Activated T-helper 17 cell treated with anti-CD3 and anti-CD28 coated beads, Interleukin-2, amount 50 U/mL, for 72 hours (primary cell): ENCODE results near the gene IKZF3. TPM values are rescaled to one million over a fixed set of nuclear protein-coding genes. Genes with fewer than 3 reads are reported as not detected.
"Not testable (repeated sequence)": the region's sequence is repeated elsewhere in the genome, so short reads cannot be mapped to it uniquely, and the experiment has no call there.

ENCODE experiments used
- ATAC-seq: fragments of 150-1000 bp; cut with Tn5 transposase; replicated peaks from 2 replicates; pipeline ENCODE4 v1.10.0; 2021; ENCODE audit warnings: mild to moderate bottlenecking, moderate library complexity
- H3K27ac Mint-ChIP-seq: one replicate; pipeline ENCODE4 v1.8.0; 2022; ENCODE audit warnings: mixed read lengths
- H3K27me3 Mint-ChIP-seq: one replicate; pipeline ENCODE4 v1.8.0; 2022; ENCODE audit warnings: mixed read lengths
- H3K36me3 Mint-ChIP-seq: one replicate; pipeline ENCODE4 v1.8.0; 2022; ENCODE audit warnings: low read depth, mild to moderate bottlenecking, mixed read lengths
- H3K4me1 Mint-ChIP-seq: one replicate; pipeline ENCODE4 v1.8.0; 2022; ENCODE audit warnings: mixed read lengths
- H3K4me3 Mint-ChIP-seq: one replicate; pipeline ENCODE4 v1.8.0; 2022; ENCODE audit warnings: mild to moderate bottlenecking, mixed read lengths
- H3K9me3 Mint-ChIP-seq: one replicate; pipeline ENCODE4 v1.8.0; 2022; ENCODE audit warnings: mixed read lengths
- total RNA-seq, 2 donors: library from RNA; stranded (reverse); gene quantifications; one replicate each; pipeline ENCODE4 v1.2.3, GENCODE V29; 2022

IKZF3 gene
- total RNA-seq, 2 donors from 2014 or later: 55.0 to 119 TPM

GRCh38 chr17:39732586-39732985 lies 131.5 kb downstream of the IKZF3 start:
- Mint-ChIP-seq H3K9me3 (no peaks in the 10 kb centered on the region), H3K27ac (no peak overlapping the region), H3K4me3 (no peak overlapping the region), H3K36me3 (peaks cover 22% of the 10 kb centered on the region), H3K4me1 (peaks cover 8% of the 10 kb centered on the region), H3K27me3 (peaks cover 4% of the 10 kb centered on the region)
- no peak for ATAC-seq

GRCh38 chr17:39730095-39730921 lies 133.8 kb downstream of the IKZF3 start, which contains the start of gene MIEN1:
MIEN1 (minus strand) TSS chr17:39730532; CDS start chr17:39730495, 37 bp downstream.
- Mint-ChIP-seq H3K36me3 (peaks cover 30% of the 10 kb centered on the region), H3K27me3 (no peaks in the 10 kb centered on the region), H3K9me3 (no peaks in the 10 kb centered on the region), H3K4me3 (peak within 1 kb of the TSS; percentile 94), H3K4me1 (peaks cover 8% of the 10 kb centered on the region), H3K27ac (peak within 1 kb of the TSS; percentile 89)
- peak; percentile 97 for ATAC-seq

GRCh38 chr17:39729280-39729851 lies 134.7 kb downstream of the IKZF3 start:
- no peak for ATAC-seq
- H3K27ac Mint-ChIP-seq: peak overlapping the region; percentile 89
- H3K27me3 Mint-ChIP-seq: no peaks in the 10 kb centered on the region
- no peaks in the 10 kb centered on the region for H3K9me3 Mint-ChIP-seq
- peaks cover 30% of the 10 kb centered on the region for H3K36me3 Mint-ChIP-seq
- peaks cover 8% of the 10 kb centered on the region for H3K4me1 Mint-ChIP-seq
- peak overlapping the region; percentile 94 for H3K4me3 Mint-ChIP-seq

- H3K9me3 Mint-ChIP-seq: no peaks in the 10 kb centered on the region
- H3K27ac Mint-ChIP-seq: no peak overlapping the region
- no peak overlapping the region for H3K4me3 Mint-ChIP-seq
- H3K4me1 Mint-ChIP-seq: peaks cover 8% of the 10 kb centered on the region
- no peak for ATAC-seq
- peaks cover 30% of the 10 kb centered on the region for H3K36me3 Mint-ChIP-seq
- H3K27me3 Mint-ChIP-seq: no peaks in the 10 kb centered on the region
Observed at GRCh38 chr17:39727556-39727955, 136.6 kb downstream of the IKZF3 start.

GRCh38 chr17:39726617-39727016 lies 137.5 kb downstream of the IKZF3 start:
- H3K36me3 Mint-ChIP-seq: peaks cover 30% of the 10 kb centered on the region
- H3K27ac Mint-ChIP-seq: no peak overlapping the region
- ATAC-seq: no peak
- no peaks in the 10 kb centered on the region for H3K27me3 Mint-ChIP-seq
- H3K4me3 Mint-ChIP-seq: no peak overlapping the region
- H3K4me1 Mint-ChIP-seq: peaks cover 8% of the 10 kb centered on the region
- no peaks in the 10 kb centered on the region for H3K9me3 Mint-ChIP-seq

GRCh38 chr17:39725923-39726322 lies 138.2 kb downstream of the IKZF3 start:
- Mint-ChIP-seq H3K36me3 (peaks cover 30% of the 10 kb centered on the region), H3K27ac (peak overlapping the region; percentile 28)
- not testable (repeated sequence) for H3K27me3 Mint-ChIP-seq, H3K4me1 Mint-ChIP-seq, ATAC-seq, H3K4me3 Mint-ChIP-seq, H3K9me3 Mint-ChIP-seq

- Mint-ChIP-seq H3K4me1 (peaks cover 5% of the 10 kb centered on the region), H3K27ac (no peak overlapping the region), H3K9me3 (no peaks in the 10 kb centered on the region), H3K4me3 (no peak overlapping the region), H3K27me3 (no peaks in the 10 kb centered on the region), H3K36me3 (peaks cover 26% of the 10 kb centered on the region)
- ATAC-seq: no peak
Observed at GRCh38 chr17:39724731-39725130, 139.4 kb downstream of the IKZF3 start.

- H3K9me3 Mint-ChIP-seq: no peaks in the 10 kb centered on the region
- H3K4me1 Mint-ChIP-seq: no peaks in the 10 kb centered on the region
- H3K4me3 Mint-ChIP-seq: no peak overlapping the region
- no peak overlapping the region for H3K27ac Mint-ChIP-seq
- H3K27me3 Mint-ChIP-seq: no peaks in the 10 kb centered on the region
- ATAC-seq: peak; percentile 26
- H3K36me3 Mint-ChIP-seq: peaks cover 11% of the 10 kb centered on the region
Observed at GRCh38 chr17:39722965-39723848, 140.9 kb downstream of the IKZF3 start.

- Mint-ChIP-seq H3K4me1 (no peaks in the 10 kb centered on the region), H3K36me3 (peaks cover 5% of the 10 kb centered on the region), H3K27me3 (no peaks in the 10 kb centered on the region), H3K27ac (no peak overlapping the region), H3K4me3 (no peak overlapping the region), H3K9me3 (no peaks in the 10 kb centered on the region)
- ATAC-seq: no peak
Observed at GRCh38 chr17:39722104-39722503, 142.0 kb downstream of the IKZF3 start.

- Mint-ChIP-seq H3K27me3 (no peaks in the 10 kb centered on the region), H3K36me3 (no peaks in the 10 kb centered on the region), H3K27ac (no peak overlapping the region), H3K4me3 (no peak overlapping the region), H3K9me3 (no peaks in the 10 kb centered on the region), H3K4me1 (no peaks in the 10 kb centered on the region)
- ATAC-seq: no peak
Observed at GRCh38 chr17:39719563-39720355, 144.4 kb downstream of the IKZF3 start.

- Mint-ChIP-seq H3K36me3 (no peaks in the 10 kb centered on the region), H3K4me3 (no peak overlapping the region), H3K27ac (no peak overlapping the region), H3K27me3 (no peaks in the 10 kb centered on the region), H3K4me1 (no peaks in the 10 kb centered on the region), H3K9me3 (no peaks in the 10 kb centered on the region)
- ATAC-seq: no peak
Observed at GRCh38 chr17:39717660-39718059, 146.5 kb downstream of the IKZF3 start.

- Mint-ChIP-seq H3K4me3 (no peak overlapping the region), H3K27ac (no peak overlapping the region), H3K27me3 (no peaks in the 10 kb centered on the region), H3K9me3 (no peaks in the 10 kb centered on the region), H3K36me3 (no peaks in the 10 kb centered on the region), H3K4me1 (no peaks in the 10 kb centered on the region)
- no peak for ATAC-seq
Observed at GRCh38 chr17:39716879-39717536, 147.1 kb downstream of the IKZF3 start.

- H3K4me3 Mint-ChIP-seq: no peak overlapping the region
- H3K4me1 Mint-ChIP-seq: no peaks in the 10 kb centered on the region
- no peak for ATAC-seq
- H3K36me3 Mint-ChIP-seq: no peaks in the 10 kb centered on the region
- H3K27ac Mint-ChIP-seq: no peak overlapping the region
- H3K27me3 Mint-ChIP-seq: no peaks in the 10 kb centered on the region
- H3K9me3 Mint-ChIP-seq: no peaks in the 10 kb centered on the region
Observed at GRCh38 chr17:39716073-39716818, 147.9 kb downstream of the IKZF3 start.
